ENCODE data around the gene DLG2. TPM values are rescaled to one million over a fixed set of nuclear protein-coding genes. Genes with fewer than 3 reads are reported as not detected.
"Not testable (repeated sequence)": the region's sequence is repeated elsewhere in the genome, so short reads cannot be mapped to it uniquely, and the experiment has no call there.

Gene DLG2
- polyA plus RNA-seq, 2 donors: 2.6 to 6.7 TPM

DNA sequence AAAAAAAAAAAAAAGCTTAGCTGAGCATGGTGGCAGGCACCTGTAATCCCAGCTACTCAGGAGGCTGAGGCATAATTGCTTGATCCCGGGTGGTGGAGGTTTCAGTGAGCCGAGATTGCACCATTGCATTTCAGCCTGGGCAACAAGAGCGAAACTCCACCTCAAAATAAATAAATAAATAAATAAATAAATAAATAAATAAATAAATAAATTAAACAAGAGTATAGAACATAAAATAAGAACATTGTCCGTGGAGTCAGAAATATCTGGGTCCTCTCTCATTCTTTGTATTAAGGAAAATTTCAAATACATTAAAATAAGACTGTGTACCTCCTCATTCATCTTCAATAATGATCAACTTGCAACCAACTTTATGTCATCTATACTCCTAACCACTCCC lies 843.0 kb downstream of the DLG2 start:
- H3K4me3 ChIP-seq (ENCODE audit: low read depth in 1 of 2, low read length in 2 of 2); H3K27ac ChIP-seq (ENCODE audit: low read depth in 2 of 2, low read length in 1 of 2); H3K4me1 ChIP-seq (ENCODE audit: control insufficient read depth in 2 of 2, insufficient read depth in 2 of 2, low read length in 1 of 2); H3K27me3 ChIP-seq (ENCODE audit: control insufficient read depth in 1 of 2, insufficient read depth in 2 of 2, low read length in 2 of 2); H3K36me3 ChIP-seq (ENCODE audit: control insufficient read depth in 2 of 2, insufficient read depth in 2 of 2, low read length in 1 of 2); H3K9me3 ChIP-seq (ENCODE audit: control insufficient read depth in 2 of 2, insufficient read depth in 1 of 2, low read depth in 1 of 2, low read length in 1 of 2): not testable (repeated sequence)
- WGBS, 2 donors: 83 to 92% methylated on average over 4 of the region's 4 CpGs

GRCh38 chr11:84780689-84781293 lies 846.4 kb downstream of the DLG2 start:
- Histone ChIP-seq H3K4me1 (ENCODE audit: control insufficient read depth in 2 of 2, insufficient read depth in 2 of 2, low read length in 1 of 2) (no peaks in the 10 kb centered on the region), H3K27me3 (ENCODE audit: control insufficient read depth in 1 of 2, insufficient read depth in 2 of 2, low read length in 2 of 2) (no peaks in the 10 kb centered on the region), H3K4me3 (ENCODE audit: low read depth in 1 of 2, low read length in 2 of 2) (no peak overlapping the region), H3K27ac (ENCODE audit: low read depth in 2 of 2, low read length in 1 of 2) (no peak overlapping the region), H3K36me3 (ENCODE audit: control insufficient read depth in 2 of 2, insufficient read depth in 2 of 2, low read length in 1 of 2) (no peaks in the 10 kb centered on the region), H3K9me3 (ENCODE audit: control insufficient read depth in 2 of 2, insufficient read depth in 1 of 2, low read depth in 1 of 2, low read length in 1 of 2) (no peaks in the 10 kb centered on the region)
- 18 to 19% methylated on average over 3 of the region's 3 CpGs for WGBS, 2 donors

- Histone ChIP-seq H3K27ac (ENCODE audit: low read depth in 2 of 2, low read length in 1 of 2) (no peak overlapping the region), H3K4me3 (ENCODE audit: low read depth in 1 of 2, low read length in 2 of 2) (no peak overlapping the region), H3K27me3 (ENCODE audit: control insufficient read depth in 1 of 2, insufficient read depth in 2 of 2, low read length in 2 of 2) (no peaks in the 10 kb centered on the region), H3K36me3 (ENCODE audit: control insufficient read depth in 2 of 2, insufficient read depth in 2 of 2, low read length in 1 of 2) (no peaks in the 10 kb centered on the region), H3K9me3 (ENCODE audit: control insufficient read depth in 2 of 2, insufficient read depth in 1 of 2, low read depth in 1 of 2, low read length in 1 of 2) (no peaks in the 10 kb centered on the region), H3K4me1 (ENCODE audit: control insufficient read depth in 2 of 2, insufficient read depth in 2 of 2, low read length in 1 of 2) (no peaks in the 10 kb centered on the region)
- 85 to 89% methylated on average over 2 of the region's 2 CpGs for WGBS, 2 donors
These were observed 851.6 kb downstream of the DLG2 start for GRCh38 chr11:84775503-84775902.

GRCh38 chr11:84763931-84764330 lies 863.2 kb downstream of the DLG2 start:
- no peaks in the 10 kb centered on the region for H3K9me3 ChIP-seq (ENCODE audit: control insufficient read depth in 2 of 2, insufficient read depth in 1 of 2, low read depth in 1 of 2, low read length in 1 of 2)
- no peak overlapping the region for H3K4me3 ChIP-seq (ENCODE audit: low read depth in 1 of 2, low read length in 2 of 2)
- H3K36me3 ChIP-seq (ENCODE audit: control insufficient read depth in 2 of 2, insufficient read depth in 2 of 2, low read length in 1 of 2): no peaks in the 10 kb centered on the region
- H3K4me1 ChIP-seq (ENCODE audit: control insufficient read depth in 2 of 2, insufficient read depth in 2 of 2, low read length in 1 of 2): no peaks in the 10 kb centered on the region
- H3K27ac ChIP-seq (ENCODE audit: low read depth in 2 of 2, low read length in 1 of 2): no peak overlapping the region
- H3K27me3 ChIP-seq (ENCODE audit: control insufficient read depth in 1 of 2, insufficient read depth in 2 of 2, low read length in 2 of 2): no peaks in the 10 kb centered on the region

- H3K4me1 ChIP-seq (ENCODE audit: control insufficient read depth in 2 of 2, insufficient read depth in 2 of 2, low read length in 1 of 2): no peaks in the 10 kb centered on the region
- no peaks in the 10 kb centered on the region for H3K27me3 ChIP-seq (ENCODE audit: control insufficient read depth in 1 of 2, insufficient read depth in 2 of 2, low read length in 2 of 2)
- H3K36me3 ChIP-seq (ENCODE audit: control insufficient read depth in 2 of 2, insufficient read depth in 2 of 2, low read length in 1 of 2): no peaks in the 10 kb centered on the region
- H3K4me3 ChIP-seq (ENCODE audit: low read depth in 1 of 2, low read length in 2 of 2): no peak overlapping the region
- no peak overlapping the region for H3K27ac ChIP-seq (ENCODE audit: low read depth in 2 of 2, low read length in 1 of 2)
- WGBS, 2 donors: 65 to 78% methylated on average over 2 of the region's 2 CpGs
- no peaks in the 10 kb centered on the region for H3K9me3 ChIP-seq (ENCODE audit: control insufficient read depth in 2 of 2, insufficient read depth in 1 of 2, low read depth in 1 of 2, low read length in 1 of 2)
These were observed 869.4 kb downstream of the DLG2 start for GRCh38 chr11:84757711-84758110.

- 72 to 75% methylated on average over 2 of the region's 2 CpGs for WGBS, 2 donors
- Histone ChIP-seq H3K9me3 (ENCODE audit: control insufficient read depth in 2 of 2, insufficient read depth in 1 of 2, low read depth in 1 of 2, low read length in 1 of 2) (no peaks in the 10 kb centered on the region), H3K27ac (ENCODE audit: low read depth in 2 of 2, low read length in 1 of 2) (no peak overlapping the region), H3K4me1 (ENCODE audit: control insufficient read depth in 2 of 2, insufficient read depth in 2 of 2, low read length in 1 of 2) (no peaks in the 10 kb centered on the region), H3K4me3 (ENCODE audit: low read depth in 1 of 2, low read length in 2 of 2) (no peak overlapping the region), H3K27me3 (ENCODE audit: control insufficient read depth in 1 of 2, insufficient read depth in 2 of 2, low read length in 2 of 2) (no peaks in the 10 kb centered on the region), H3K36me3 (ENCODE audit: control insufficient read depth in 2 of 2, insufficient read depth in 2 of 2, low read length in 1 of 2) (no peaks in the 10 kb centered on the region)
These were observed 875.8 kb downstream of the DLG2 start for GRCh38 chr11:84751371-84751770.

DNA sequence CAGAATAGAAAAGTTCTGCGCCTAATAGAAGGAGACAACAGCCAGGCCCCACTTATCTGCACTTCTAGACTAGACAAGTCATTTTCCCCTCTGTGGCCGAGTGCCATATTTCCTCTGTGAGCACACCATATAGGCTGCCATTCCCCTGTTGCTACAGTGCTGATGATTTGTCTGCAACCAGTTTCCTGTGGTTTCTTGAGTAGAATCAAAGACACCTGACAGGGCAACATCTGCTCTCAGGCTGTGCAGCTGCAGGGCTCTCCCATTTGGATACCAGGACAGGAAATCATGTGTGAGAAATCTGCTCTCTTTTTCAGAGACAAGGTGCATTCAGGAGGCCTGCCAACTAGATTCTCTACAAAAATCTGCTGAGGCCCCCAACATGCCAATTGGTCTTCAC lies 879.3 kb downstream of the DLG2 start:
- no peak overlapping the region for H3K27ac ChIP-seq (ENCODE audit: low read depth in 2 of 2, low read length in 1 of 2)
- H3K9me3 ChIP-seq (ENCODE audit: control insufficient read depth in 2 of 2, insufficient read depth in 1 of 2, low read depth in 1 of 2, low read length in 1 of 2): no peaks in the 10 kb centered on the region
- H3K36me3 ChIP-seq (ENCODE audit: control insufficient read depth in 2 of 2, insufficient read depth in 2 of 2, low read length in 1 of 2): no peaks in the 10 kb centered on the region
- no peaks in the 10 kb centered on the region for H3K4me1 ChIP-seq (ENCODE audit: control insufficient read depth in 2 of 2, insufficient read depth in 2 of 2, low read length in 1 of 2)
- 61 to 71% methylated on average over 2 of the region's 2 CpGs for WGBS, 2 donors
- H3K27me3 ChIP-seq (ENCODE audit: control insufficient read depth in 1 of 2, insufficient read depth in 2 of 2, low read length in 2 of 2): no peaks in the 10 kb centered on the region
- H3K4me3 ChIP-seq (ENCODE audit: low read depth in 1 of 2, low read length in 2 of 2): no peak overlapping the region

- 71 to 82% methylated on average over 1 of the region's 1 CpG for WGBS, 2 donors
- Histone ChIP-seq H3K27me3 (ENCODE audit: control insufficient read depth in 1 of 2, insufficient read depth in 2 of 2, low read length in 2 of 2) (no peaks in the 10 kb centered on the region), H3K27ac (ENCODE audit: low read depth in 2 of 2, low read length in 1 of 2) (no peak overlapping the region), H3K4me3 (ENCODE audit: low read depth in 1 of 2, low read length in 2 of 2) (no peak overlapping the region), H3K9me3 (ENCODE audit: control insufficient read depth in 2 of 2, insufficient read depth in 1 of 2, low read depth in 1 of 2, low read length in 1 of 2) (peaks cover 0 to 4% of the 10 kb centered on the region in 2 donors), H3K4me1 (ENCODE audit: control insufficient read depth in 2 of 2, insufficient read depth in 2 of 2, low read length in 1 of 2) (no peaks in the 10 kb centered on the region), H3K36me3 (ENCODE audit: control insufficient read depth in 2 of 2, insufficient read depth in 2 of 2, low read length in 1 of 2) (no peaks in the 10 kb centered on the region)
These were observed 887.1 kb downstream of the DLG2 start for GRCh38 chr11:84740050-84740449.

- WGBS, 2 donors: 76 to 80% methylated on average over 1 of the region's 1 CpG
- Histone ChIP-seq H3K4me3 (ENCODE audit: low read depth in 1 of 2, low read length in 2 of 2) (no peak overlapping the region), H3K4me1 (ENCODE audit: control insufficient read depth in 2 of 2, insufficient read depth in 2 of 2, low read length in 1 of 2) (no peaks in the 10 kb centered on the region), H3K27me3 (ENCODE audit: control insufficient read depth in 1 of 2, insufficient read depth in 2 of 2, low read length in 2 of 2) (no peaks in the 10 kb centered on the region), H3K9me3 (ENCODE audit: control insufficient read depth in 2 of 2, insufficient read depth in 1 of 2, low read depth in 1 of 2, low read length in 1 of 2) (no peaks in the 10 kb centered on the region), H3K27ac (ENCODE audit: low read depth in 2 of 2, low read length in 1 of 2) (no peak overlapping the region), H3K36me3 (ENCODE audit: control insufficient read depth in 2 of 2, insufficient read depth in 2 of 2, low read length in 1 of 2) (no peaks in the 10 kb centered on the region)
These were observed 902.9 kb downstream of the DLG2 start for GRCh38 chr11:84724256-84724655.

DNA sequence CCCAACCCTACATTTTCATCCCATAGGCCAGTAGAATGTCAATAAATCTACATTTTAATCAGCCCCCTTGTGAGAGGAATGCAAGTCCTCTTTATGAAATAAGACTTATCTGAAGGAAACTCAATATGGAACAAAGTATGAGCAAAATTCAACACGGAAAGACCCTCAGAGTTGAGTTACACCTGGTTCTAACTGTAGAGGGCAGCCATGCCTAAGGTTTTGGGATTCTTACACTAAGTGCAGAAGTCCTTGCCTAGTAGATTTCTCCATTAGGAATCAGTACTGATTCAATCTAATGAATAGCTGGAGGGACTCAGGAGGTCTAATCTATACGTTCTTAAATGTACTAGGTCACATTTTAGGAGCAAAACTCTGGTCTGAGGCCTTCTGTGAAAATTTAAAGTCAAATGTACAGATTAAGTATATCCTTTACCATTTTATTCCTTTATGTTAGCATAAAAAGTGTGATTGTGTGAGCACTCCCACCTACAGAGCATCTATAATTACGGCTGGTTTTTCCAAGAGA lies 904.5 kb downstream of the DLG2 start:
- Histone ChIP-seq H3K4me1 (ENCODE audit: control insufficient read depth in 2 of 2, insufficient read depth in 2 of 2, low read length in 1 of 2) (no peaks in the 10 kb centered on the region), H3K4me3 (ENCODE audit: low read depth in 1 of 2, low read length in 2 of 2) (no peak overlapping the region), H3K9me3 (ENCODE audit: control insufficient read depth in 2 of 2, insufficient read depth in 1 of 2, low read depth in 1 of 2, low read length in 1 of 2) (no peaks in the 10 kb centered on the region), H3K36me3 (ENCODE audit: control insufficient read depth in 2 of 2, insufficient read depth in 2 of 2, low read length in 1 of 2) (no peaks in the 10 kb centered on the region), H3K27me3 (ENCODE audit: control insufficient read depth in 1 of 2, insufficient read depth in 2 of 2, low read length in 2 of 2) (no peaks in the 10 kb centered on the region), H3K27ac (ENCODE audit: low read depth in 2 of 2, low read length in 1 of 2) (no peak overlapping the region)
- WGBS, 2 donors: 62 to 63% methylated on average over 3 of the region's 3 CpGs
